Heart left ventricle (tissue), 13 donors: ENCODE results near the gene DCAF6.

Experiments
- POLR2A ChIP-seq, 2 donors: fragments of 450-650 bp; IDR thresholded peaks; one replicate each; pipeline ENCODE4 v1.6.1; 2017; ENCODE audit warnings: antibody characterized with exemption in 2 of 2, mild to moderate bottlenecking in 2 of 2, moderate library complexity in 2 of 2
- TF ChIP-seq, protein P1 (sequence below), 12 donors: fragments of 200-600 bp; sonication (generic) in 4 of 12; IDR thresholded peaks; one replicate each; pipeline versions ENCODE4 v1.5.0 to v1.8.0; 2018 to 2022; ENCODE audit warnings: antibody characterized with exemption in 12 of 12, mild to moderate bottlenecking in 5 of 12
- donor health status: ischemic (EF 13 %, LVEDD 7.1; RV severe dilation, severe dysfunction).
- donor health status: DM: no; HTN: yes; CAD: no.
- donor health status: DM: no; HTN: no; CAD: no.
- donor health status: ischemic (EF 25% LVEDD 6.9; RV normal size, moderate dysfunction).
- donor health status: ischemic (EF 25% LVEDD 5.7; RV mildly dilated, moderate dysfunction).
- donor health status: ischemic (EF 35%, LVEDD 5.7; RV mildly dilated, moderate dysfunction).
- donor health status: nonischemic (EF 11% LVEDD 7.7; RV severe dilation, severe dysfunction).
- donor health status: DM: yes; HTN: yes; CAD: no.
- donor health status: PGD.
- donor health status: ischemic (EF 29% LVEDD 5.4; RV normal size, mild dysfunction).
- donor health status: nonischemic (EF 23%, LVEDD 6.1; RV moderate dilation, normal function).

DNA sequence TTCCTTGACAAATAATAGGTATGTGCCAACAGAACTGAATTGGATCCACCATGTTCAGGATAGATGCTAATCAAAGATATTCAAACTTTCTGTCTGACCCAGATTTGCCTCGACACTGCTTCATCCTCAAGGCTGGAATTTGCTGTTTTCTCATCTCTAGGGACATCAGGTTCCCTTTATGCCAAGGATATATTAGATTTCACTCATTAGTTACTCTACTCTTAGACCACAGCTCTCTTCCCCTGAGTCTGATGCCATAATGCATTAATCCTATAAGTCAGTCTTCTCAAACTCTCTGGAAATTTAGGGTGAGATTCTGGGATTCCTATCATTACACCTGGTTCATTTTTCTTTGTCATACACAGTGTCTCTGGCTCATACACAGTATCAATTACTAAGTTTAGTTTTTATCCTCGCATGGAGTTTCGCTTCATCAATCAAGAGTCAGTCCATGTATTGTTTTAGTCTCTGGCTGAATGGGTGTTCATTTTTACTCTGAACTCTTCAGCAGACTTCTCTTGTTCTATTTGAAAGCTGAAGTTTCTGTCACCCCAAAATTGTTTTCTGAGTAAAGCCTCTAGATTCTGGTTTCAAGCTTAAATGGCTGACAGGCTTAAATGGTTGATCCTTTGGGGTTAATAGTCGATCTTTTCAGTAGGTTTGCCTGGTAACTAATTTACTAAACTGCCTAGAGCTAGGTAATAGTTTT is 9.3 kb upstream of the DCAF6 start:
- TF ChIP-seq, protein P1, sequence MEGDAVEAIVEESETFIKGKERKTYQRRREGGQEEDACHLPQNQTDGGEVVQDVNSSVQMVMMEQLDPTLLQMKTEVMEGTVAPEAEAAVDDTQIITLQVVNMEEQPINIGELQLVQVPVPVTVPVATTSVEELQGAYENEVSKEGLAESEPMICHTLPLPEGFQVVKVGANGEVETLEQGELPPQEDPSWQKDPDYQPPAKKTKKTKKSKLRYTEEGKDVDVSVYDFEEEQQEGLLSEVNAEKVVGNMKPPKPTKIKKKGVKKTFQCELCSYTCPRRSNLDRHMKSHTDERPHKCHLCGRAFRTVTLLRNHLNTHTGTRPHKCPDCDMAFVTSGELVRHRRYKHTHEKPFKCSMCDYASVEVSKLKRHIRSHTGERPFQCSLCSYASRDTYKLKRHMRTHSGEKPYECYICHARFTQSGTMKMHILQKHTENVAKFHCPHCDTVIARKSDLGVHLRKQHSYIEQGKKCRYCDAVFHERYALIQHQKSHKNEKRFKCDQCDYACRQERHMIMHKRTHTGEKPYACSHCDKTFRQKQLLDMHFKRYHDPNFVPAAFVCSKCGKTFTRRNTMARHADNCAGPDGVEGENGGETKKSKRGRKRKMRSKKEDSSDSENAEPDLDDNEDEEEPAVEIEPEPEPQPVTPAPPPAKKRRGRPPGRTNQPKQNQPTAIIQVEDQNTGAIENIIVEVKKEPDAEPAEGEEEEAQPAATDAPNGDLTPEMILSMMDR (IDR thresholded peaks at IDR 0.05): no peak
- no peak for TF ChIP-seq POLR2A (IDR thresholded peaks at IDR 0.05)
